ENCODE data around the gene CHRNA7.

Gene CHRNA7

GRCh38 chr15:32089851-32090359, 59.6 kb downstream of the CHRNA7 start:
- DNase-seq: no peak

GRCh38 chr15:32091505-32092380, 61.4 kb downstream of the CHRNA7 start:
- DNase-seq: no peak

GRCh38 chr15:32096213-32096612, 65.9 kb downstream of the CHRNA7 start:
- DNase-seq: no peak

GRCh38 chr15:32096916-32097617, 66.8 kb downstream of the CHRNA7 start:
- DNase-seq: no peak

- DNase-seq: no peak
These were observed 67.7 kb downstream of the CHRNA7 start for GRCh38 chr15:32098033-32098432.

- DNase-seq: no peak
These were observed 68.9 kb downstream of the CHRNA7 start for GRCh38 chr15:32099097-32099785.

- DNase-seq: no peak
These were observed 69.8 kb downstream of the CHRNA7 start for GRCh38 chr15:32099956-32100684.

GRCh38 chr15:32104061-32104995, 74.0 kb downstream of the CHRNA7 start:
- DNase-seq: no peak

- no peak for DNase-seq
These were observed 75.2 kb downstream of the CHRNA7 start for GRCh38 chr15:32105258-32106241.

GRCh38 chr15:32106401-32107381, 76.4 kb downstream of the CHRNA7 start:
- no peak for DNase-seq

- DNase-seq: no peak
These were observed 77.3 kb downstream of the CHRNA7 start for GRCh38 chr15:32107477-32108080.

GRCh38 chr15:32108661-32109060, 78.3 kb downstream of the CHRNA7 start:
- no peak for DNase-seq

- DNase-seq: no peak
These were observed 81.8 kb downstream of the CHRNA7 start for GRCh38 chr15:32112101-32112500.

GRCh38 chr15:32113224-32113623, 82.9 kb downstream of the CHRNA7 start:
- no peak for DNase-seq

- no peak for DNase-seq
These were observed 86.8 kb downstream of the CHRNA7 start for GRCh38 chr15:32117122-32117521.

GRCh38 chr15:32119286-32119685, 89.0 kb downstream of the CHRNA7 start:
- DNase-seq: no peak

GRCh38 chr15:32119694-32120330, 89.5 kb downstream of the CHRNA7 start:
- DNase-seq: no peak
